Endometrium (tissue), 2 donors: Measurements from ENCODE around the gene EDDM3A.
"Not testable (repeated sequence)": the region's sequence is repeated elsewhere in the genome, so short reads cannot be mapped to it uniquely, and the experiment has no call there.

Experiments
- FAIRE-seq: peaks from 2 replicates; lab custom pipeline; 2012; peaks lifted over from hg19 to GRCh38; lab: Jason Lieb, UNC
- donor health status: control.
- donor health status: control.

The EDDM3A gene

GRCh38 chr14:20733684-20734429 is 11.8 kb upstream of the EDDM3A start:
- FAIRE-seq = peak; percentile 68

DNA sequence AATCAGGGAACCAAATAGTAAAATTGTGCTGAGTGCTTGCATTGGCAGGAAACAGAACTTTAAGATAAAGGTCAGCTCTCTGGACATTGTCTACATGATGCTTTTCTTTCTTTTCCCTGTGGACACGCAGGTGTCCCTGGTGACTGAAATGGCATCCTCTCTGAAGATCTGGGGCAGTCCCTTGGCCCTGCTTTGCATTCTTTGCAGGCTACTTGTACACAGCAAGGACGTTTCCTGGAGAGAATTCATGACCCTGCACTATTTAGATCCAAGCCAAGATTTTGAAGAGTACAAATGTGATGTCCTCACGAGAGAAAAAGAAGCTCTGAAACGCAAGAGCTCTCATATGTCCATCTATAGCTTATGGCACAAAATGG is 11.3 kb upstream of the EDDM3A start:
- FAIRE-seq = no peak

- not testable (repeated sequence) for FAIRE-seq
These were observed 7.4 kb upstream of the EDDM3A start for GRCh38 chr14:20738292-20738691.

DNA sequence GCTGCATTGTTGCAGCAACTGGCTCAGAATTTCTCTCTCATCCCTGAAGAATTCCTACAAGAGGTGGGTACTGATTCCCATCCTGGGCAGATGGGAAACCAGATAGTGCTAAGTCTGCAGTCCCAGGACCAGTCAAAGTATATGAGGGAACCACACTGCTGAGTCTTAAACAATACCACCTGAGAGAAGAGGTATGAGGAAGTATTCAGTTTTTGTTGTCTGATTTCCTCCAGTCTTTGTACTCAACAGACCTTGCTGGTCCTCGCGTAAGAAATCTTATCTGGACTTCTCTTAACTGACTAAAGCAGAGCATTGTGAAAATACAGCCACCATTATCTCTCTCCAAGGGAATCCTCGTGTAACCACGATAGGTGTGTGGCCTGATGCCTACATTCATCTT is 3.6 kb upstream of the EDDM3A start:
- no peak for FAIRE-seq

GRCh38 chr14:20743556-20743955 is 2.1 kb upstream of the EDDM3A start:
- no peak for FAIRE-seq

DNA sequence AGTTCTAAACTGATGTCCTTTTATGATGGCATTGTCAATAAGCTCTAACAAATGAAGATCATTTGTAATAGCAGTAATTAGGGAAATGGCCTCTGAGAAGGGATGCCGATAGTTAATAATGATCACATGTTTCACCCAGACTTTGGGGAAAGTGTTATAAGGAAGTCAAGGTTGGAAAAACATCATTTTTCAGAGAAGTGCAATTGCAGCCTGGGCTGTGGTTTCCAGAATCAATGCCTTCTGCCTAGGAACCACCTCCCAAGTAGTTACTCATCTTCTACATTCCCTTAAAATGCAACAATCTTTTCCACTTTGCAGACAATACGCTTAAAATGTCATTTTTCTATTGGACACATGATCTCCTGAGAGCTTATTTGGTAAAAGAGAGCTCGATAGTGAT is 879 bp downstream of the EDDM3A start:
- no peak for FAIRE-seq

- FAIRE-seq = no peak
These were observed 2.8 kb downstream of the EDDM3A start for GRCh38 chr14:20748439-20748838.

GRCh38 chr14:20750194-20750593 is 4.5 kb downstream of the EDDM3A start:
- no peak for FAIRE-seq

DNA sequence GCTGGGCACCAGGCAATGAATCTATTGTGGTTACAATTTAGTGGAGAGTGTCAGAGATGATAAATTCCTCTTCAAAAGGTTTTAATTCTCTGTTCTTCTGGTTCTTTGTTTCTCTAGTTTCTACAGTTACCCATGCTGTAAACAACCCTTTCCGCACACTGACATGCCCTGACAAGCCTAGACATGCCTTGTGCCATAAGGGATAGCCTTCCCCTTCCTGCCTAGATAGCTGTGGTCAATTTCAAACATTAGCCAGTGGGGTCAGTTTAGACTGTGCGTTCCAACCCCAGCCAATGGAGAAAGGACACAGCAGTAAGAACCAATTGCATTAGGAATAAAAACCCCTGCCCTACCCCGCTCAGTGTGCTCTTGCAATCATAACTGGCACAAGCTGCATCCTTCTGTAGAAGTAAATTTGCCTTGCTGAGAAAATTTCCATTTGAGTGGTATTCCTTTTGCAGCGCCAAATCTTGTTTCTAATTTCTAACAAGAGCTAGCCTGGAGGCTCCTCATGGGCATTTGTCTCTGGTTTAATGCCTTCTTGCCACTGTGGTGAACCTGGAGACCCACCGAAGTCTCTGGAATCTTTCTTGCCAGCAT is 6.4 kb downstream of the EDDM3A start:
- FAIRE-seq = no peak

GRCh38 chr14:20754308-20754707 is 8.6 kb downstream of the EDDM3A start:
- no peak for FAIRE-seq

GRCh38 chr14:20755037-20755436 is 9.3 kb downstream of the EDDM3A start:
- no peak for FAIRE-seq

DNA sequence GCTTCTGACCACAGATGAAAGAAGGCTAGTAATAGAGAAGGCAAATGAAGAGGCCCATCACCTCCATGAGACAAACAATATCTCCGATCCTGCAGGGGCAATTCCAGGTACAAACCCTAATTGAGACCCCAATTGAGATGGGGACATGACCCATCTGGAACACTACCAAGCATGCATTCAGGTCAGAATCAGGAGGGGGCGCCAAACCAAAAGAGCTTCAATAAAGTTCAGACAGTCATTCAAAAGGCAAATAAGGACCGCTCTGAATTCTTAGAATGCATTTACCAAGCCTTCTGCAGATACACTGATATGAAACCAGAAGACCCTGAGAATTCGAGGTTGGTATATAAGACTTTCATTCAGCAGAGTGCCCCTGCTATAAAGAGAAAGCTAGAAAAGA is 12.3 kb downstream of the EDDM3A start:
- FAIRE-seq = no peak

DNA sequence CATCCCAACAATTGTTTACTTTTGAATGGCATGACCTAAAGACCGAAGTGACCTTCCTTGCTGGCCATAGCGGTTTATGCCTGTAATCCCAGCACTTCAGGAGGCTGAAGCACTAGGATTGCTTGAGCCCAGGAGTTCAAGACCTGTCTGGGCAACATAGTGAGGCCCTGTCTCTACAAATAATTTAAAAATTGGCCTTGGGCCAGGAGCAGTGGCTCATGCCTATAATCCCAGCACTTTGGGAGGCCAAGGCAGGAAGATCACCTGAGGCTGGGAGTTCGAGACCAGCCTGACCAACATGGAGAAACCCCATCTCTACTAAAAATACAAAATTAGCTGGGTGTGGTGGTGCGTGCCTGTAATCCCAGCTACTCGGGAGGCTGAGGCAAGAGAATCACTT is 13.8 kb downstream of the EDDM3A start:
- not testable (repeated sequence) for FAIRE-seq

DNA sequence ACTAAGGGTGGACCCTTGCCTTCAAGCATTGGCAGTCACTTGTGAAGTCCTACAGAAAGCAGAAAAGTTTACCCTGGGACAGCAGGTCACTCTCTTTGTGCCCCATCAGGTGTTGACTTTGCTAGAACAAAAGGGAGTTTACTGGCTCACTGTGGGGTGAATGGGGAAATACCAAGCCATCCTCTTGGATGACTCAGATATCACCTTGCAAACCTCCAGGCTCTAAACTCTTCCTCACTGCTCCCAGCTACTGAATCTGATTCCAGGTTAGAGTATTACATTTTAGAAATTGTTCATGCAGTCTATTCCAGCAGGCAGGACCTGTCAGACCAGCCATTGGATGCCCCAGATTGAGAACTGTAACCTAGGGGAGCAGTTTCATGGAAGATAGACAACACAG is 15.3 kb downstream of the EDDM3A start:
- no peak for FAIRE-seq

DNA sequence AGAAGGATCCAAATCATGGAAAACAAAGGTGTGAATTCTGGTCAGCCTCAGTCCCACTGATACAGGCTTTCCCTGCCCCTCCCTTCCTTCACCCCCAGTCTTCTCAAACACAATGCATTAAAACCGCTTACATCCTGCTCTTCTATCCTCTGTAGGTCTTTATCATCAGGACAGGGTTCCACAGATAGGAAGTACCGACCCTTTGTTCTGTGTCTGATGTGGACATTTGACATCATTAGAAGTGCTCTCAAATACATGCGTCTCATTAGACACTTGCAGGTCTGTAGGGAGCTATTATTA is 22.9 kb downstream of the EDDM3A start:
- no peak for FAIRE-seq

DNA sequence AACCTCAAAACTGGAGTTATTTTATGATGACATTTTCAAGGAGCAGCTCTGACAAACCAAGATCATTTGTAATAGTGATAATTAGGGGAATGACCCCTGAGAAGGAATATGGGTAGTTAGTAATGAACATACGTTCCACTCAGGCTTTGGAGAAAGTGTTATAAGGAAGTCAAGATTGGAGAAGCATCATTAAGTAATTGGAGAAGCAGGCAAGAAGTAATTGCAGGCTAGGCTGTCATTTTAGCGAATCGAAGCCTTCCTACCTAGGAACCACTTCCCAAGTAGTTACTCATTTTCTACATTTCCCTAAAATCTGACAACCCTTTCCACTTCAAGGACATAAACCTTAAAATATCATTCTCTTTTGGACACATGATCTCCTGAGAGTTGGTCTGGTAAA is 23.7 kb downstream of the EDDM3A start:
- FAIRE-seq = no peak

DNA sequence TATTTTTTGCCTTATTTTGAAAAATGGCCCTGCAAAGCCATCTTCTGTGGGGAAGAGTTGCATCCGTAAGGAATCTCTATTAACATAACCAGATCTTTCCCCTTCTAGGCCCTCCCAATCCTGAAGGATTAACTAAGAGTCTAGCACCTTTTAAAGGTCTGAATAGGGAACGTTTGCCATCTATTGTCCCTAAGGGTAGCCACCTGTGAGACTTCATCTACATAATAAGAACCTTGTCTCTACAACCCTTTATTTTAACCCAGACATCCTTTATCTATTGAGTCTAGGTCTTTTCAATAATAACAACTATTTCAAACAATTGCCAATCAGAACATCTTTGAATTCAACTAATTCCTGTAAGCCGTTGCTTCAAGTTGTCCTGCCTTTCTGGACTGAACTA is 27.0 kb downstream of the EDDM3A start:
- FAIRE-seq = no peak

GRCh38 chr14:20774258-20774824 is 28.7 kb downstream of the EDDM3A start:
- peak; percentile 45 for FAIRE-seq

DNA sequence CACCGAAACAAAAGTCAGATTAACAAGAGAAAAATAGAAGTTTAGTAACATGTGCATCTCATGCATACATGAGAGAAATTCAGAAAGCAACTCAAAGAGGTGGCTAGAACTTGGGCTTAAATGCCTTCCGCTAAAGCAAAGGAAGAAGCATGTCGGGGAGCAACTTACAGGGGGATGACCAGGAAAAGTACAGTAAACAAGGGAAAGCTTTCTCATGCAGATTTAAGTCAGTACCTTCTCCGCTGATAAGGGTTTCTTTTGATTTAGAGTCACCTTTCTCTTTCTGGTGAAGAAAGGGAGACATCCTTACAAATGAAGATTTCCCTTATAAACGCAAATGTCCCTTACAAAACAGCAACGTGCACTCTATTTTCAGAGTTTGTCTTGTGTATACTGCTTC is 29.4 kb downstream of the EDDM3A start:
- FAIRE-seq = no peak

DNA sequence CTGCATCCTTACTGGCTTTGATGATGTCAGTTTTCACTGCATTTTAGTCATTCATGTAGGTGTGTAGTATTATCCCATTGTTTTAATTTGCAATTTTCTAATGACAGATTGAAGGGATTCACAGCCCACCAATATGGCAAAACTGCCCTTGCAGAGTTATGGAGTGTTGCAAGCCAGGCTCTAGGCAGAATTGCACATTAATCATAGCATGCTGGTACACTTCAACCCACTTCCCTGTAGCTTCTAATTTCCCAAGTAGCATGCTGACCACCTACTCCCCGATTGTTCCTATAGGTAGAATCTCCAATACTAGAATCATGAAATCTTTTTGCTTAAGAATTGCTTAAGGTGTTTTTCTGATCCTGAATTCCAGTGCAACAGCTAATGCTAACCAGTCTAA is 30.2 kb downstream of the EDDM3A start:
- FAIRE-seq = no peak

DNA sequence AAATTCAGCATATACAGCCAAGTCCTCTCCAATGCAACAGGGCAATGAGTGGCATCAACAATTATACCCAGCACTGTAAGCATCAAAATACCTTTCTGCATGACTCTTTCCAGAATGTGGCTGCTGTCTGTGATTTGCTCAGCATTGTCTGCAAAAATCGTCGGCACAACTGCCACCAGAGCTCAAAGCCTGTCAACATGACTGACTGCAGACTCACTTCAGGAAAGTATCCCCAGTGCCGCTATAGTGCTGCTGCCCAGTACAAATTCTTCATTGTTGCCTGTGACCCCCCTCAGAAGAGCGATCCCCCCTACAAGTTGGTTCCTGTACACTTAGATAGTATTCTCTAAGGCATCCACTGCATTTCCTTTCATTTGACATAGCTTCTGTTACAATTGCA is 36.1 kb downstream of the EDDM3A start:
- no peak for FAIRE-seq

DNA sequence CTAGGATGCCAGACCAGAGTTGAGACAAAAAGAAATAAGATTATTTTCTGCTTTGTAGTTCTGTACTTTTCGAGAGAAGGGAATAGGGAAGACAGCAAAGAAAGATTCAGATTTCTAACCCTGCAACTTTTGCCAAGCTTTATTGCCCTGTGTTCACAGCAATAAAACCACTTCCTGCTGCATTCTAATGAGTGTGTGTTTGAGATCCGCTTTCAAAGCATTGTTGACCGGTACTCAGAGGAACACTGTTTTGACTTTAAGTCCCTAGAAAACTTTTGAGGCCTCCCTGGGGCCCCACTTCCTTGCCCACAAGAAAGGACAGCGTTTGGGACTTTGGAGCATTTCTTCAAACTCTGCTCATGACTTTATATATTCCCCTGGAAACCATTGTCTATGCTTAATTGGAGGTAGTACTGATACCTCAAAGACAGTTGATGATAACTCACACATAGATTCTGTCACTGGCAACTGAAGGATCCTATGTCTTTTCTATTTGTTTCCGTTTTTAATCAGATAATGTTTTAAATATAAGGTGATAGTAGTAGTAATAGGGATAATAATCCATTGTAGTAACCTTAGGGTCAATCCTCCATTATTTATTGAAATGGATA is 36.7 kb downstream of the EDDM3A start:
- no peak for FAIRE-seq

DNA sequence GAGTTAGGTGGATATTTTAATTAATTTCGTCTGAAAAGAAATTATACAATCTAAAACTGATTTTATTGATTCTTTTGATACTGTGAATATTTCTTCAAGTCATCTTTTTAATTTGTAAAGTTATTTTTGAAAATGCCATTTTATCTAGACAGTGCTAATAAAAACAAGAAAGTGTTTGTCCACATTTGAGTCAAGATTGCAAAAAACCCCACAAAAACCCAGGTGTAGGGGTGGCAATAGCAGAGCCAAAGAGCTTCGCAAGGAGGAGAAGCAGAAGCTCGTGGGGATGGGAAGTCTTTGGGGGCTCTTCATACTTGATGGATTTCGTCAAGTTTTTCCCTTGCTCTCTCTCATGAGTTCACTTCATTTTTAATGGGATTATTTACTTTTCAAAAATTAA is 41.3 kb downstream of the EDDM3A start:
- FAIRE-seq = no peak
